SK-N-SH (cell line): ENCODE data around the gene MCCC2.

Experiments
- CTCF ChIP-seq: fragments of 200-600 bp; sonication (generic); IDR thresholded peaks from 2 replicates; pipeline ENCODE4 v1.6.1; 2017; ENCODE audit warnings: antibody characterized with exemption, mild to moderate bottlenecking, moderate library complexity
- EP300 ChIP-seq, 2 experiments: IDR thresholded peaks; 2 replicates each; pipeline versions ENCODE4 v1.4.0 to v1.6.1; 2012; ENCODE audit warnings: borderline replicate concordance in 1 of 2, low read depth in 1 of 2, low read length in 1 of 2
- FOXJ3 ChIP-seq: sonication (generic); formaldehyde crosslinking; IDR thresholded peaks from 2 replicates; pipeline ENCODE4 v1.5.1; 2020; ENCODE audit warnings: mild to moderate bottlenecking, missing genetic modification reagents
- SMC3 ChIP-seq: IDR thresholded peaks from 2 replicates; pipeline ENCODE4 v1.6.1; 2012; ENCODE audit warnings: low read depth, low read length, improper control_type of control experiment
- TAF1 ChIP-seq: IDR thresholded peaks from 2 replicates; pipeline ENCODE4 v1.6.1; 2012; ENCODE audit warnings: low read depth, mild to moderate bottlenecking, low read length, moderate library complexity, borderline replicate concordance

GRCh38 chr5:71563161-71563560 lies 24.0 kb upstream of the MCCC2 start:
- TF ChIP-seq EP300 (IDR thresholded peaks at IDR 0.05; ENCODE audit: borderline replicate concordance in 1 of 2, low read depth in 1 of 2, low read length in 1 of 2) (no peak), CTCF (no peak), FOXJ3 (no peak), TAF1 (no peak), SMC3 (no peak)
